Measurements from ENCODE around the gene SNX5.
"Not testable (repeated sequence)": the region's sequence is repeated elsewhere in the genome, so short reads cannot be mapped to it uniquely, and the experiment has no call there.

Gene SNX5

DNA sequence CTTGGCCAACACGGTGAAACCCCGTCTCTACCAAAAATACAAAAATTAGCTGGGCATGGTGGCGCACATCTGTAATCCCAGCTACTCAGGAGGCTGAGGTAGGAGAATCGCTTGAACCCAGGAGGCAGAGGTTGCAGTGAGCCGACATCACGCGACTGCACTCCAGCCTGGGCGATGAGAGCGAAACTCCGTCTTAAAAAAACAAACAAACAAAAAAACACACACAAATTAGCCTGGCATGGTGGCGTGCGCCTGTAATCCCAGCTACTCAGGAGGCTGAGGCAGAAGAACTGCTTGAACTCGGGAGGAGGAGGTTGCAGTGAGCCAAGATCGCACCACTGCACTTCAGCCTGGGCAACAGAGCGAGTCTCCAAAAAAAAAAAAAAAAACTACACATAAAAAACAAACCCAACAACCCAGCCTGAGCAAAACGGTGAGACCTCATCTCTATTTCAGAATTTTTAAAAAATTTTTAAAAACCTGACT lies 8.2 kb downstream of the SNX5 start:
- DNase-seq (ENCODE audit: low read depth in 2 of 2), result not testable (repeated sequence)

DNA sequence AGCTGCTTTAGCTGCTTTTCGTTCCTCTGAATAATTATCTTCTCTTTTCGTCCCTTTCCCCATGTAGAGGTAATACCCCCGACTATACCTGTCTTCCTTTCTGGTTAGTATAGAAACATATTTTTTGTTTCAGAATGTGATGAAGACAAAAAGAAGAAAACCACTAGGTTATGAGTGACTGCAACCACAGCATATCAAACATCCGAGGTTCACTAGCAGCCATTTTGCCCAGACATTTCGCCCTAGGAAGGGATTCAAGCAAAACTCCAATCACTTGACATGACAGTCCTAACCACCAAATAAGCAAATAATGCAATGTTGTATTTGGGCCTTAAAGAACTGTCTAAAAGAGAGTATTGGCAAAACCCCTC lies 9.4 kb downstream of the SNX5 start:
- no peak for DNase-seq (ENCODE audit: low read depth in 2 of 2)

DNA sequence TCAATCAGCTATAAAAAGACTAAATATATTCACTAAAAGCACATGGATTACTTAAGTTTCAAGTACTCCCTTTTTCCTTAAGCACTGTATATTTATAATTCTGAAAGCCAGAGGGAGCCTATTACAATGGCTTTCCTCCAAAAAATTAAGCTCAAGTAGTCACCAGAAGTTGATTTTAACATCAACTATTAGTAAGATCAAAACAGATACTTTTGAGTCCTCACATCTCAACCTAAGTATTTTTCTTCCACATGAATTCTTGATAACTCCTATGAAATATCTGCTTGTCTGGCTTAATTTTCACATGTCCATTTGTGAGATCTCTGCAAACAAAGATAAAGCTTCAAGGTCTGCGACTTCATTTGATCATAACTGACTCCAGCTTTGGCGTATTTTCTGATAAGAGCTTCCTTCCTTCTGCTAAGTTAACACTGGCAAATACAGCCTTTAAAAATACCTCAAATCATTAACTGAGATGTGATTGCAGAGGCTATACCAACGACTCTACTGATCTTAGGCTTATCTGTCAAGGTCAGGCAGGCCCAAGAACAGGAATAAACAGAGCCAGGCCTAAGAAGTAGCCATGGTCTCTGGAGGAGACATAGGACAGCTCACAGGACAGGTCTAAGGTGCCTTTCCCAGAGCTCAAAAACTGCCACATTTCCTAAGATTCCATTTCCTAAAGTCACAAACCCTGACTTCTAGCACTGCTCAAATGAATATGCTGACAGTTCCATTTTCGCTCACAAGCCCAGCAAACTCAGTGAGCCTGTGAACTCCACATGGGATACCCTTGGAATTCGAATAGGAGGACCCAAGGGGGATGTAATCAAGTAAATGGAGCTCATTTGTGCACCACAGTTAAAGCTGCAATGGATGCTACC lies 10.0 kb downstream of the SNX5 start:
- DNase-seq (ENCODE audit: low read depth in 2 of 2), result no peak

DNA sequence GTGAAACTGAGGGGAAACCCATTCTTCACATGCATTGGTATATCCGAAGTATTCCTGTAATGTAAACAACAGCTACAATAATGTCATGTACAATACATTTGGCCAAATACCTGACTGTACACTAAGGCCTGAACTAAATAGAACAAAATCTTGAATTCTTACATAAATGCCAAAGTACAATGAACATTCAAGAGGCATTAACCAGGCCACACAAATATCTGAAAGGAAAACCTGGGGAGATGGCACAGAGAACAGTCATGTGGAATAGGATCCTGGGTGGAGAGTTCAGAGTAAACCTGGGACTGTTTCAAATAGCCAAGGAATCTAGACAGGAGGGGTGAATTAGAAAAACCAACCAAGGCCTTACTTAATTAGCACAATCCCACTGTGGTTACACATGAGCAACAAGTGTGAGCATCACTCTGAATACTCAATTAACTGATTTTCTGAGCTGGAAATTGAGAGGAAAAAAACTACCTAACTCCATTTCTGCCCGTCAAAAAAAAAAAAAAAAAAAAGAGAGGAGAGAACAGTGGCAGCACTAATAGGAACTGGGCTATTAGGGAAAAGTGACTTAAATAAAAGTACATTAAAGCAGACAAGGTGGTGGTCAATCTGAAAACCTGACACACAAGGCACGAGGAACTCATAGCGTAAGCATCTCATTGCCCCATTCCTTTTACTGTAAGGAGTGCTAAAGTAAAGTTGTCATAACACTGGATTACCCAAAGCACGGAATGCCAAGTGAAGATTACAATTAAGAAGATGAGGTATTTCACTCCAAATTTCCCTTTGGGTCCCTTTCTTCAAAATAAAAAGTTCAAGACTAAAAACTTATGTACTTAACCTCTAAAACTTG lies 10.9 kb downstream of the SNX5 start:
- no peak for DNase-seq (ENCODE audit: low read depth in 2 of 2)

DNA sequence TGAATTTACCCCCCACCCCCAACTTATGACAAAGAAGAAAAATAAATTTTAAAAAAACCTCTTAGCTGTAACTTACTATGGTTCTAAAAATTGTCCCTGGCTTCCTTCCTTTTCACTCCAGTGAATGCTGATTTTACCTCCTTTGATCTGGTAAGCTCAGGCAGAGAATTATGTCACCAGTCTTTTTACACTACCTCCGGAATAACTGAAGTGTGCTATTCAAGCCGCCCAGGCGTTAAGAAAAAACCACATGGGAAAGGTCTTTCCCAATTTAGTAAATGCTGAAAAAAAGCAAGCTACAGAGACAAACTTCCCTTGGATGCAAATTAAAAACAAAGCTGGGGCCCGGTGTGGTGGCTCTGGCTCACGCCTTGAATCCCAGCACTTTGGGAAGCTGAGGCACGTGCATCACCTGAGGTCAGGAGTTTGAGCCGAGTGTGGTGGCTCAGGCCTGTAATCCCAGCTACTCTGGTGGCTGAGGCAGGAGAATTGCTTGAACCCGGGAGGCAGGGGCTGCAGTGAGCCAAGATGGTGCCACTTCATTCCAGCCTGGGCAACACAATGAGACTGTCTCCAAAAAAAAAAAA lies 12.4 kb downstream of the SNX5 start:
- DNase-seq (ENCODE audit: low read depth in 2 of 2), result no peak

DNA sequence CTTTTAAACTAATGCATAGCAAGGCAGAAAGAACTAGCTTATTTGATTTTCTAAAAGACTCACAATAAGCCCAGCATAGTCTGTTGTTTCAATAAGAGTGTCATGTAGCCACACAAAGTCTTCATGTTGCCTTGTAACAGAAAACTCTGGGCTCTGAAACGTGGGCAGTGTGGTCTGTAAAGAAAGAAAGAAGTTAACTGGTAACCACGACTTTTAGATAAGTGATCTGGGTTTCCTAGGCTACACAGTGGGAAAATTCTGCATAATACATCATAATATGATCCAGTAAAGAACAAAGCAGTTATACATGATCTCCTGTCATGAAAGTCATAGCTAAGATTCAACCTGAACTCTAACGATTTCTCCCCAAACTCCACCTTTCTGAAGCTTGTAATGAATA lies 13.3 kb downstream of the SNX5 start:
- no peak for DNase-seq (ENCODE audit: low read depth in 2 of 2)

DNA sequence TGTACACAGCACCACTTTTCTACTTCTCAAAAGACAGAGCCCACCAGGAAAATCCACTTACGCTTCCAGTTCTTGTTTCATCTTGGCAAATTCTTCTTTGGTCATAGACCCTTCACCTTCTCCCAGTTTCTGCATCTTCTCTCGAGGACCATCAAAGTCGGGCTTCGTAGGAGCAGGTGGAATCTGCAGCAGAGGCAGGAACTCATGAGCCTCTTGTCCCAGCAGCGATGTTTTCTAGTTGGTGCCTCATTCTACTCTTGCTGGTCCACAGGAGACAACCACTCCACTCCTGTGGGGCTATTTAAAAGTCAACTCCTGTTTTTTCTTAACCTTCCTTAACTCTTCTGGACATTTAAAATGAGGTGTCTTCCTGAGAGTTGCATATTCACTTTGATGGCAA lies 14.7 kb downstream of the SNX5 start:
- no peak for DNase-seq (ENCODE audit: low read depth in 2 of 2)

DNA sequence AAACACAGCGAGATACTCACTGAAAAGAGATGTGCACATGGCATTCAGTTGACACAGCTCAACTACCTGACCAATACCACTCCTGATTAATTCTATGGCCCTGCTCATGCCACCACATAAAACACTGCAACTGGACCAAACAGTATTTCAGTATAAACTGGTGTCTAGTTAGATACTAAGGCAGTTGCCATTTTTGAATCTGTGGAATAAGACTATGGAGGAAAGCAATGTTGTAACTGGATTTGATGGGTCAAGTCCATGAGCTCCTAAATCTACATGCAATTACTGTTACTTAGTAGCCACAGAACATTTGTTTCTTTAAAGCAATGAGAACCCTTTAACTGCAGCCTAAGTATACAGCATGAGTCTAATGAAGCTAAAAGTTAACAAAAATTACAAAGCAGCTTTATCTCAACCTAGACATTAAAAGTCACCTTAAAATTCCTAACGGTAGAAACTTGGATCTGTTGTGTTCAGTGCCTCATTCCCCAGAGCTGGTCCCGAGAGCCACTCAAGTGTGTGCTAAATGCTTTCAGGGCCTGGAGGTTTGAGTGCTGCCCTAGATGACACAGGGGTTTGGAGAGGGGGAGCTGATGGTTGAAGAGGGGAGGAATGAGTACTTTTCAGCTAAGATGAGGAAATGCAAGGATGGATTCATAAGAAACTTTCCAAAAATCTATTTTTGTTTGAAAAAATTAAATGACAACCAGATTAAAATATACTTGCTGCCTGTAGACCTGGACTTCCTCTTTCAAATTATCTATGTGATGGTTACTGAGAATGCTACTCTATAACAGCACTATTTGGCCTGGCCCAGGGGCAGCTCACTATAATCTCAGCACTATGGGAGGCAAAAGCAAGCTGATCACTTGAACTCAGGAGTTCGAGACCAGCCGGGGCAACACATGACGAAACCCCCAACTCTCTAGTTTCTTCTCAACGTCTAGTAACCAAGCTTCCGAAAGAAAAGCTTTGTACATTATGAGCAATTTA lies 15.6 kb downstream of the SNX5 start:
- DNase-seq (ENCODE audit: low read depth in 2 of 2), result no peak

DNA sequence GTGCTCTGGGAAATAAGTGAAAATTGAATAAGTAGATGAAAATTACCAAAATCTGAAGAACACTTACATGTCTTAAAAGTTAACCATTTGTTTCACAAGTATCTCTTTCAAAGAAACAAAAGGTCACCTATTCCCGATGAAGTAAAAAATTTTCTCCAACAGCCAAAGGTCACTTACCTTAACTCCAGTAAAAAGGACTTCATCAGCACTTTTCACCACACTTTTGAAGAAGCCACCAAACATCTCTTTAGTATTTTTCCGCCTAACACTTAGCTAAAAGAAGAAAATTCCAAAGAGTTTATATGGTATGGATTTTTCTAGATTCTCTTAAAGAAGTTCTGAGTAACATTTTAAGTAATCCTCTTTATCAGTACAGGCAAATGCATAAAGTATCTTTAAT lies 17.3 kb downstream of the SNX5 start:
- no peak for DNase-seq (ENCODE audit: low read depth in 2 of 2)

DNA sequence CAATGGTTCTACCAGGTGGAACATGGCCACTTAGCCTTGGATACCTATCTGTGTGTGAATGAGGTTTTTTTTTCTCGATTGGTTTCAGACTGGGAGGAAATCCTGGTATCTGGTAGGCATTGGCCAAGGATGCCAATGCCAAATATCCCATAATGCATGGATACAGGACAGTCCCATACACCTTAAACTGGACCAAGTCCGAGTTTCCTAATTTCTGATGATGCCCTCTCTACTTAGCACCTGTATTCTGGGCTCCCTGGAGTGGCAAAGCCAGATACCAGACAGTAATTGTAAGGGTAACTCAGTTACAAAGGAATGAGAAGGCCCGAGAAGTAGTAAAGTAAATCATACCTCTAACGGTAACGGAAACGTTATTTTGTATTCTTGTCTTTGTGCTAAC lies 17.9 kb downstream of the SNX5 start:
- DNase-seq (ENCODE audit: low read depth in 2 of 2), result no peak

DNA sequence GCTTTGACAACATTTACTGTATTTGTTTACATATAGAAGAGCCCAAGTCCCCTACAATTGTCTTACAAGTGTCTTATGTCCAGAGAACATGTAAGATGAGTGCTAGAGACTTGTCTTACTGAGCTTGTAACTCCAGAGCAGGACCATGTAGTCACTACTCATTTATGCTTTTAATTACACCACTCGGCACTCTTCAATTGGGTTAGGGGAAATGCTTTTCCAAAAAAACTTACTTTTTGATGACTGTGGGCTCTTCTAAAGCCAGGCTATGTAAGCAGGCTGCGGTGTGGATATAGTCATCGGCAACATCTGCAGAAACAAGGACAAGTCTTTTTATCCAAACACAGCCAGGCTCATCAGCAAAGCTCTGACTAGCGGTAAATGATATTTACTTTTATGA lies 18.7 kb downstream of the SNX5 start:
- DNase-seq (ENCODE audit: low read depth in 2 of 2), result no peak

DNA sequence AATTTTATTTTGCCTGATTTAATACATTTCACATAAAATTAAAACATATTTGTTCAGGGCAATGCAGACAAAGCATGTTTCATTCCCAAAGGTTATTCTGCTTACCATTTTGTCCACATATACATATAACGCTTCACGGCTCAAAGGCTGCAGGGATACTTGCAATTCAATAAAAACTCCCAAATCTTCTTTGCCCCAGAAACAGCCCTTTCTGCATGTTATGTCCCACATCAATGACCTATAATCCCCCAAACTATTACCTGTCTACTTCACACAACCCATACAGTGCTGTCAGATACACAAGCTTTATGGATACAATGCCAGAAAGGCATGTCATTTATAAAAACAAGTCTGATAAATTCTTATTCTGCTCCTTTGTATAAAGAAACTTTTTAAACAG lies 20.2 kb downstream of the SNX5 start:
- DNase-seq (ENCODE audit: low read depth in 2 of 2), result no peak

DNA sequence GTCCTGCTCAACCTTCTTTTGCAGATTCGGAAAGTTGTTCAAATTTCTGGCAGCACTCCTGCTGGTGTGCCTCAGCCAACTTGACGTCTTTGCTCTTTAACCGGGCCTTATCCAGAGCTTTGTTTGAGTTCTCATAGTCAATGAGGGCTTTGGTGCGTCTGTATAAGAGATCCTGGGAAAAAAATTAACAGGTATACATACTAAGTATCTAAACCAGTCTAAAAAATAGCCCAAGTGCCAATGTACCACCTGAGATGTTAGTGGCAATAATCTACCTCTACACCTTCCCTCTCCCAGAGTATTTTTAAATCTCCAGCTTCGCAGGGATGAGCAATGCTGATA lies 21.1 kb downstream of the SNX5 start:
- DNase-seq (ENCODE audit: low read depth in 2 of 2), result no peak

DNA sequence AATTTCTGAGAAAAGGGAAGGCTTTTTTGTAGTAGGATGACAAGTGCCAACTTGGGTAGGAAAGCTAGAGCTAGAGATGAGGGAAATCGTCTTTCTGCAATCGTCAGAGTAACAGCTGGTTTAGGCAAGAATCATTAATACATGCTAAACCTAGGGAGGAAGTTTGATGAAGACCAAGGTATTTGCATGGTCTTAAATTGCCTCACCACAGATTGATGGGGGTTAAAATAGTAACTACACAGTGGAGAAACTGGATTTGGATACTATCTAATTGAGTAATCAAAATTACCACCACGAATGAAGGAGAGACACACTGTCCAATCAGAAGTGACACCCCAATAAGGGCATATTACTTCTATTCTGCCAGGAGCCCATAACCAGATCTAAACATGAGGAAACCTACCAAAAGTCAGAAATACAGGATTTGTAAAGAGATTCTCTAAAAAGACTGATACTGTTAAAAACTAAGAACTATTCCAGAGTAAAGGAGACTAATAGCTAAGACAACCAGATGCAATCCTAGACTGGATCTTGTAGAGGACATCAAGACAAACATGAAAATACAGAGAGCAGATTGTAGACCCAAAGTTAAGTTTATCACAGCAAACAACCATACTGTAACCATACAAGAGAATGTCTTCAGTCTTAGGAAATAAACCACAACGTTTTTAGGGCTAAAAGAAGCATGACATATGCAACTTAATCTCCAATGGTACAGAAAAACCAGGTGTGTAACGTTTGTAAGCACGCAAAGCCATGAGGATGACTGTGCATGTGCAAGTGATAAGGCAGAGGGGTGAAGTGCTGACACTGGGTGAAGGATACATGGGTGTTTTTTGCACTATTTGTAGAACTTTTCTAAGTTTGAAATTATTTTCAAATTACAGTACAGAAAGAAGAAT lies 21.8 kb downstream of the SNX5 start:
- no peak for DNase-seq (ENCODE audit: low read depth in 2 of 2)

DNA sequence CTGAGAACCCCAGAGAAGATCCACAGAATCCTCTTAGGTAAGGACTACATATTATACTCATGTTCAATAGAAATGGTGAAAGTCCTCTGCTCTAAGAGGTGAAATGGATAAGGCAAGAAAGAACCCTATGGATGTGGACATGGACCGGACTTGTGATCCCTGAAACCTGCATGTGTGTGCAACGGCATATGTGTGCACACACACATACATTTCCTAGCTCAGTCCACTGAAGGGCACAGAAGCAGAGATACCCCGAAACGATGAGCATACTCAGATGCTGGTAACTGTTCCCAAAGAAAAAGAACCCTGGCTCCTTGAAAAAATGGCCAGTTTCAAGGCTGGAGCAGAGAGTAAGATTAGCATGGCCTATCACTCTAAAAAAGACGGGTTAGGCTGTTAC lies 22.6 kb downstream of the SNX5 start:
- no peak for DNase-seq (ENCODE audit: low read depth in 2 of 2)

DNA sequence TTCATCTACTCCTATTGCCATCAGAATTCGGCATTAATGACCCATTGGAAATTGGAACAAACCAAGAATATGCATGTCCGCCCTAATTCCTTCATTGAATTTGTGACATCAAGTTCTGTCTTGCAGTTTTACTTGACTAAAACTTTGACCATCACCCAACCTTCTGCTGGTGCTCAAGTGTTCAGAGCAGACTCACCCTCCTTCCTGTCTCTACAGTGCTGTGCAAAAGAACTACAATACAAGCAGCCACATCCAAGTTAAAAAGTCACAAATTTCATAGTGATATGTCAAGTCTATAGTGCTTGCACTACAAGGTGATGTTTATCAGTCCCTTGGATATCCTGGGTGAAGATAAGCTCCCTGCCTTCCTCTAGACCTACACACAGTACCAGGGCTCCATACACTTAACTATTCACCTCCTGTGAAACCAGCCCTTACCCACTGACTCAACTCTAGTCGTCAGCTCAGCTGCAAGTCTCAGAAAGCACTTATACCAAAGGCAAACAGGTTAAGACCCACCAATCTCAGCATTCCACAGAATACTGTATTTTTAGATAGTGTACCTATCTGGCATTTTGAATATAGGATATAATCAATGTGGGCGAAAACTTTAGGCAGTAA lies 23.6 kb downstream of the SNX5 start:
- no peak for DNase-seq (ENCODE audit: low read depth in 2 of 2)

DNA sequence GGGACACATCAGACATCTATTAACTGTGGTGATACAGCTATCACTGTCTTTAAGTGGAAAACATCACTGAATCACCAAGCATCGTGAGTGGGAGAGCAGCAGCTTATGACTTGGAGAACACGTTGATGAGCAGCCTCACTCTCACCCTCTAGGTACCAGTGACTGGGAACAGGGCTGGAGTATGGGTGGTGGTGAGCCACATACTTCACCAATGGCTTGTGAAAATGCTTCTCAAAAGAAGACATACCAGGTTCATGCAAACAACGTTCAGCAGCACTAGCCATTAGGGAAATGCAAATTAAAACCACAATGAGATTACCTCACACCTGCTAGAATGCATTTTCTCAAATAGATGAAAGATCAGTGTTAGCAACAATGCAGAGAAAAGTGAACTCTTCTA lies 25.3 kb downstream of the SNX5 start:
- DNase-seq (ENCODE audit: low read depth in 2 of 2), result no peak

DNA sequence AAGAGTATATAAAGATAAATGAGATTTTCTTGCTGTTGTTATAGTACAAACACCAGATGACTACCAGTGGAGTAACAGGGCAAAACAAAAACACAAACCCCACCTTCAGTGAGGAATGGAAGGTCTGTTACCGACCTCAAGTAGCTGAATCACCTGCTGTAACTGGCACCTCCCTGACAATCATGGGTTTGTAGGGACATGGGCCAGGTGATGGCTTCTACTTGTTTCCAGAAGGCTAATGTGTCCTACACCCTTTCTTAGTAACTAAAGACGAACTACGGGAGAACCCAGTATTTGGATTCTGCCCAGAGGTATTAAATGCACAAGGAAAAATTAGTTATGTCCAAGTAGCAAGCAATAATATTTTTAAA lies 26.8 kb downstream of the SNX5 start:
- DNase-seq (ENCODE audit: low read depth in 2 of 2), result no peak

DNA sequence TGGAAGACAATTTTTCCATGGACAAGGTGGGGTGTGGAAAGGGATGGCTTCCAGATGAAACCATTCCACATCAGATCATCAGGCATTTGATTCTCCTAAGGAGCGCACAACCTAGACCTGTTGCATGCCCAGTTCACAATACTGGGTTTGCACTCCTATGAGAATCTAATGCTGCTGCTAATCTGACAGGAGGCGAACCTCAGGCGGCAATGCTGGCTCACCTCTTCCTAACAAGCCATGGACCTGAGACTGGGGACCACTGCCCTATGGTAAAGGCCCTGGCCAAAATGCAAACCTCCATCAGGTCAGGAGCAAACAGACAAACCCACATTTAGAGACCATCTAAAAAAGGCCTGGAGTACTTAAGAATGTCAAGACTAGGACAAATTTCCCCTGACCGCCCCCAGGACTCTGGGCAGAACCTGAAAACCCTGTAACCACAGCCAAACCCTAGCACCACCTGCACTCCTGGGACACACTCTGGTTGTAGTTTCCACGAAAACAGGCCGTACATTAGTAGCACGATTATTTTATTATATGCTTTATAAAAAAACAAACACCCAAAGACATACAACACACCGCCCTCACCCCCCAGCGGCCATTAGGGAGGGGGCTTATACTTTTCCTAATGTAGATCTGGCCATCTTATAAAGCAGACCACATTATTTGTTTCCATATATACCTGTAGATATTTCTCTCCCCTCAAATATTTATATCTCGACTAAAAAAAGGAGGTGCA lies 27.3 kb downstream of the SNX5 start:
- DNase-seq (ENCODE audit: low read depth in 2 of 2), result no peak

Measured in stimulated activated CD4-positive, alpha-beta T cell treated with anti-CD3 and anti-CD28 coated beads, Interleukin-15, amount 100 ng/mL, for 48 hours (primary cell).